GM23338 (cell line): ENCODE results near the gene PSKH1. TPM values are rescaled to one million over a fixed set of nuclear protein-coding genes. Genes with fewer than 3 reads are reported as not detected.
A peak's percentile ranks its signal among the peaks of the same experiment; 100 is the strongest.

ENCODE experiments used
- ATAC-seq: fragments of 200-7000 bp; cut with Tn5 transposase; 3 replicates; pipeline ENCODE4 v1.9.1; 2020
- DNase-seq: peaks from one replicate; pipeline ENCODE4 v3.0.0-alpha.2; 2015; ENCODE audit warnings: low spot score
- H2AFZ ChIP-seq: fragments of 200-600 bp; sonication (generic); 2 replicates; pipeline ENCODE4 v1.8.0; 2016; ENCODE audit warnings: antibody characterized with exemption, mild to moderate bottlenecking, moderate library complexity
- H3F3A ChIP-seq: fragments of 200-600 bp; sonication (generic); replicated peaks from 2 replicates; pipeline ENCODE4 v1.8.0; 2017; ENCODE audit warnings: antibody characterized with exemption, mixed run types, low read depth
- H3K27ac ChIP-seq: fragments of 200-600 bp; sonication (generic); 2 replicates; pipeline ENCODE4 v1.6.1; 2016; ENCODE audit warnings: low read depth
- H3K27me3 ChIP-seq: fragments of 200-600 bp; sonication (generic); 2 replicates; pipeline ENCODE4 v1.8.0; 2016; ENCODE audit warnings: mild to moderate bottlenecking, mixed run types, moderate library complexity; ENCODE audit not compliant: insufficient read depth
- H3K36me3 ChIP-seq: fragments of 200-600 bp; sonication (generic); 2 replicates; pipeline ENCODE4 v1.8.0; 2016; ENCODE audit warnings: mild to moderate bottlenecking; ENCODE audit not compliant: insufficient read depth
- H3K4me1 ChIP-seq: fragments of 200-600 bp; sonication (generic); 2 replicates; pipeline ENCODE4 v1.8.0; 2016; ENCODE audit warnings: mild to moderate bottlenecking, moderate library complexity; ENCODE audit not compliant: insufficient read depth
- H3K4me2 ChIP-seq: fragments of 200-600 bp; sonication (generic); 2 replicates; pipeline ENCODE4 v1.7.1; 2017; ENCODE audit warnings: mixed run types
- H3K4me3 ChIP-seq: fragments of 200-600 bp; sonication (generic); 2 replicates; pipeline ENCODE4 v1.6.1; 2016; ENCODE audit warnings: mixed run types
- H3K79me2 ChIP-seq: fragments of 200-600 bp; sonication (generic); replicated peaks from 2 replicates; pipeline ENCODE4 v1.8.0; 2017; ENCODE audit warnings: mild to moderate bottlenecking; ENCODE audit not compliant: insufficient read depth
- H3K9me2 ChIP-seq: fragments of 200-600 bp; sonication (generic); 2 replicates; pipeline ENCODE4 v1.8.0; 2017; ENCODE audit not compliant: insufficient read depth
- H4K20me1 ChIP-seq: fragments of 200-600 bp; sonication (generic); replicated peaks from 2 replicates; pipeline ENCODE4 v1.8.0; 2017; ENCODE audit warnings: mild to moderate bottlenecking; ENCODE audit not compliant: insufficient read depth
- H3K27ac Mint-ChIP-seq: 2 replicates; pipeline ENCODE4 v1.8.0; 2020; ENCODE audit warnings: inconsistent platforms, mild to moderate bottlenecking, moderate library complexity, mixed read lengths
- H3K27me3 Mint-ChIP-seq: 3 replicates; pipeline ENCODE4 v1.8.0; 2022; ENCODE audit warnings: low read depth, mild to moderate bottlenecking, moderate library complexity, mixed read lengths, inconsistent platforms; ENCODE audit not compliant: insufficient read depth, poor library complexity
- H3K36me3 Mint-ChIP-seq: 3 replicates; pipeline ENCODE4 v1.8.0; 2021; ENCODE audit warnings: low read depth, mild to moderate bottlenecking, inconsistent platforms, moderate library complexity, mixed read lengths
- H3K4me1 Mint-ChIP-seq: 3 replicates; pipeline ENCODE4 v1.8.0; 2020; ENCODE audit warnings: mild to moderate bottlenecking, inconsistent platforms, mixed read lengths
- H3K4me3 Mint-ChIP-seq: 3 replicates; pipeline ENCODE4 v1.8.0; 2021; ENCODE audit warnings: moderate library complexity, mild to moderate bottlenecking, inconsistent platforms, mixed read lengths
- H3K9me3 Mint-ChIP-seq: 3 replicates; pipeline ENCODE4 v1.8.0; 2020; ENCODE audit warnings: moderate library complexity, mild to moderate bottlenecking, inconsistent platforms, mixed read lengths
- CREB1 ChIP-seq: fragments of 250-450 bp; sonication (Bioruptor Pico); IDR thresholded peaks from 2 replicates; pipeline ENCODE4 v1.5.0; 2020; ENCODE audit warnings: low read depth, mild to moderate bottlenecking, moderate library complexity
- CTCF ChIP-seq, 2 experiments: fragments of 200-600 bp in 1 of 2; sonication (generic) in 1 of 2; conservative IDR thresholded peaks; 2 replicates each; pipeline versions ENCODE4 v1.5.1 to v1.6.1; 2016 to 2017; ENCODE audit warnings: antibody characterized with exemption in 2 of 2, low read depth in 2 of 2, mild to moderate bottlenecking in 2 of 2, moderate library complexity in 1 of 2
- ETS1 ChIP-seq: IDR thresholded peaks from 2 replicates; pipeline ENCODE4 v1.6.1; 2016; ENCODE audit warnings: antibody characterized with exemption
- EZH2 ChIP-seq: fragments of 200-600 bp; sonication (generic); IDR thresholded peaks from one replicate; pipeline ENCODE4 v1.8.0; 2017; ENCODE audit warnings: antibody characterized with exemption, mild to moderate bottlenecking, low read depth; ENCODE audit not compliant: unreplicated experiment
- EZH2phosphoT487 ChIP-seq: fragments of 200-600 bp; sonication (generic); IDR thresholded peaks from one replicate; pipeline ENCODE4 v1.8.1; 2018; ENCODE audit warnings: antibody characterized with exemption; ENCODE audit not compliant: unreplicated experiment
- JUNB ChIP-seq: IDR thresholded peaks from one replicate; pipeline ENCODE4 v1.6.1; 2016; ENCODE audit warnings: antibody characterized with exemption; ENCODE audit not compliant: unreplicated experiment
- NANOG ChIP-seq: IDR thresholded peaks from 2 replicates; pipeline ENCODE4 v1.6.1; 2016; ENCODE audit warnings: antibody characterized with exemption, borderline replicate concordance
- POLR2AphosphoS5 ChIP-seq: IDR thresholded peaks from 2 replicates; pipeline ENCODE4 v1.6.1; 2016; ENCODE audit warnings: antibody characterized with exemption, low read depth
- REST ChIP-seq: IDR thresholded peaks from one replicate; pipeline ENCODE4 v1.6.1; 2018; ENCODE audit warnings: antibody characterized with exemption; ENCODE audit not compliant: unreplicated experiment
- STAT1 ChIP-seq: IDR thresholded peaks from one replicate; pipeline ENCODE4 v1.6.1; 2016; ENCODE audit warnings: antibody characterized with exemption; ENCODE audit not compliant: unreplicated experiment
- ZNF114 ChIP-seq: fragments of 250-450 bp; sonication (Bioruptor Pico); IDR thresholded peaks from 2 replicates; pipeline ENCODE4 v1.5.0; 2020; ENCODE audit warnings: mild to moderate bottlenecking, moderate library complexity
- ZNF331 ChIP-seq: fragments of 250-450 bp; sonication (Bioruptor Pico); IDR thresholded peaks from 2 replicates; pipeline ENCODE4 v1.5.0; 2020; ENCODE audit warnings: low read depth, mild to moderate bottlenecking, moderate library complexity
- ZNF462 ChIP-seq: fragments of 250-450 bp; sonication (Bioruptor Pico); IDR thresholded peaks from 2 replicates; pipeline ENCODE4 v1.5.0; 2020; ENCODE audit warnings: mild to moderate bottlenecking, moderate library complexity
- polyA plus RNA-seq: library from polyadenylated mRNA; unstranded; fragments of >200 nt; fragmentation: Nextera tagmentation; extraction: Ambion mirVana; gene quantifications from 2 replicates; pipeline ENCODE4 v1.2.1, GENCODE V29; 2016
- total RNA-seq: library from RNA; depleted of rRNA; stranded (reverse); fragments of >200 nt; shearing (Covaris generic); gene quantifications from 2 replicates; pipeline ENCODE4 v1.2.3, GENCODE V29; 2014

The PSKH1 gene
- total and polyA plus RNA-seq, 2 experiments from 2014 or later = 14.3 to 23.9 TPM

GRCh38 chr16:67941469-67942199, 48.6 kb downstream of the PSKH1 start:
- DNase-seq (no peak), ATAC-seq (peak; percentile 4)
- Histone ChIP-seq H3K4me1 (no peaks in the 10 kb centered on the region), H3K9me2 (no peaks in the 10 kb centered on the region), H3K79me2 (no peaks in the 10 kb centered on the region; the same call in 1 of the 2 replicates), H3K27me3 (no peaks in the 10 kb centered on the region), H4K20me1 (peaks cover 14% of the 10 kb centered on the region), H3K36me3 (peaks cover 3% of the 10 kb centered on the region; the same call in 1 of the 2 replicates), H3K4me3 (no peak overlapping the region), H3K4me2 (no peak overlapping the region), H3K27ac (no peak overlapping the region), H2AFZ (no peak overlapping the region), H3F3A (peaks cover 14% of the 10 kb centered on the region)
- Mint-ChIP-seq H3K4me3 (no peak overlapping the region), H3K36me3 (peaks cover 31% of the 10 kb centered on the region; the same call in 2 of the 3 replicates), H3K9me3 (0 out of 3 replicates have a peak, but pooled peaks cover 3% of the 10 kb centered on the region), H3K27ac (no peak overlapping the region), H3K27me3 (peaks cover 16% of the 10 kb centered on the region), H3K4me1 (peaks cover 12% of the 10 kb centered on the region)
- TF ChIP-seq STAT1 = no peak
- no peak for TF ChIP-seq POLR2AphosphoS5
- no peak for TF ChIP-seq CREB1
- no peak for TF ChIP-seq ZNF462
- no peak for TF ChIP-seq ZNF114 (CRISPR knock-in tag)
- no peak for TF ChIP-seq ETS1
- no peak for TF ChIP-seq ZNF331 (CRISPR knock-in tag)
- TF ChIP-seq NANOG = no peak
- no peak for TF ChIP-seq REST
- TF ChIP-seq EZH2 = no peak
- TF ChIP-seq EZH2phosphoT487 = no peak
- no peak for TF ChIP-seq JUNB
- TF ChIP-seq CTCF (conservative IDR thresholded peaks at IDR 0.05; ENCODE audit: low read depth in 2 of 2) = no peak
